PC-3 (cell line): ENCODE data around the gene MTNR1B. TPM values are rescaled to one million over a fixed set of nuclear protein-coding genes. Genes with fewer than 3 reads are reported as not detected.

Experiments
- ATAC-seq: fragments of 200-7000 bp; cut with Tn5 transposase; 2 replicates; pipeline ENCODE4 v1.9.1; 2020; ENCODE audit warnings: mild to moderate bottlenecking, moderate library complexity
- BruUV-seq: library from RNA; stranded (reverse); fragments of 400-500 nt; replicated peaks from 2 replicates; lab custom pipeline; 2021; lab: Mats Ljungman, UMichigan
- CTCF ChIA-PET: fragments of 300-600 bp; sonication (Branson Sonifier 250); formaldehyde crosslinking; loops from one replicate; lab custom pipeline; 2022; ENCODE audit warnings: antibody characterized with exemption; lab: Charles Lee
- POLR2A ChIA-PET: fragments of 300-600 bp; sonication (Branson Sonifier 250); formaldehyde crosslinking; loops from one replicate; lab custom pipeline; 2022; ENCODE audit warnings: antibody characterized with exemption; ENCODE audit not compliant: unreplicated experiment; lab: Charles Lee
- DNase-seq: peaks from one replicate; pipeline ENCODE4 v3.0.0-alpha.2; 2015
- H2AFZ ChIP-seq: fragments of 300-600 bp; sonication (generic); 2 replicates; pipeline ENCODE4 v1.6.0; 2016; ENCODE audit warnings: antibody characterized with exemption, low read length
- H3F3A ChIP-seq: fragments of 300-600 bp; sonication (generic); one replicate; pipeline ENCODE4 v1.6.0; 2017; ENCODE audit warnings: antibody characterized with exemption, low read length, control low read depth, mild to moderate bottlenecking; ENCODE audit not compliant: unreplicated experiment
- H3K27ac ChIP-seq: fragments of 300-600 bp; sonication (generic); 2 replicates; pipeline ENCODE4 v1.5.1; 2016; ENCODE audit warnings: mild to moderate bottlenecking, low read length
- H3K27me3 ChIP-seq: fragments of 300-600 bp; sonication (generic); 2 replicates; pipeline ENCODE4 v1.6.1; 2016; ENCODE audit warnings: low read length, mixed read lengths
- H3K36me3 ChIP-seq: fragments of 300-600 bp; sonication (generic); 2 replicates; pipeline ENCODE4 v1.6.1; 2016; ENCODE audit warnings: low read depth, mixed run types, low read length, mixed read lengths
- H3K4me1 ChIP-seq: fragments of 300-600 bp; sonication (generic); 2 replicates; pipeline ENCODE4 v1.5.1; 2016; ENCODE audit warnings: low read length; ENCODE audit not compliant: insufficient read depth
- H3K4me2 ChIP-seq: fragments of 300-600 bp; sonication (generic); 2 replicates; pipeline ENCODE4 v1.6.0; 2016; ENCODE audit warnings: low read length
- H3K4me3 ChIP-seq: fragments of 300-600 bp; sonication (generic); 2 replicates; pipeline ENCODE4 v1.5.1; 2016; ENCODE audit warnings: mild to moderate bottlenecking, low read length, mixed read lengths
- H3K79me2 ChIP-seq: fragments of 300-600 bp; sonication (generic); 2 replicates; pipeline ENCODE4 v1.6.1; 2017; ENCODE audit warnings: low read length, mixed read lengths
- H3K9ac ChIP-seq: fragments of 300-600 bp; sonication (generic); 2 replicates; pipeline ENCODE4 v1.6.0; 2016; ENCODE audit warnings: mild to moderate bottlenecking, low read length
- H3K9me2 ChIP-seq: fragments of 300-600 bp; sonication (generic); replicated peaks from 2 replicates; pipeline ENCODE4 v1.6.1; 2016; ENCODE audit warnings: mixed run types, low read length, mixed read lengths
- H3K9me3 ChIP-seq: fragments of 300-600 bp; sonication (generic); 2 replicates; pipeline ENCODE4 v1.6.1; 2016; ENCODE audit warnings: low read length, mixed read lengths
- H4K20me1 ChIP-seq: fragments of 300-600 bp; sonication (generic); 2 replicates; pipeline ENCODE4 v1.6.1; 2016; ENCODE audit warnings: low read length, mixed read lengths
- CTCF ChIP-seq: fragments of 300-600 bp; sonication (generic); conservative IDR thresholded peaks from 2 replicates; pipeline ENCODE4 v1.5.1; 2017; ENCODE audit warnings: antibody characterized with exemption, low read depth, mild to moderate bottlenecking, low read length
- EZH2 ChIP-seq: fragments of 300-600 bp; sonication (generic); IDR thresholded peaks from one replicate; pipeline ENCODE4 v1.6.1; 2017; ENCODE audit warnings: antibody characterized with exemption, mild to moderate bottlenecking, low read length; ENCODE audit not compliant: unreplicated experiment
- EZH2phosphoT487 ChIP-seq: fragments of 300-600 bp; sonication (generic); IDR thresholded peaks from 2 replicates; pipeline ENCODE4 v1.6.1; 2018; ENCODE audit warnings: mild to moderate bottlenecking, antibody characterized with exemption, low read length, borderline replicate concordance
- intact Hi-C: fragments of 100-400 bp; cut with micrococcal nuclease; formaldehyde crosslinking; loops from 2 replicates; pipeline ENCODE4 v1.9.0; 2023
- total RNA-seq: library from RNA; depleted of rRNA; stranded (reverse); fragments of >200 nt; gene quantifications from 2 replicates; pipeline ENCODE4 v1.2.3, GENCODE V29; 2014

Gene MTNR1B
- total RNA-seq, 1 experiment from 2014 or later, result not detected

- Histone ChIP-seq H3K4me1 (no peaks in the 10 kb centered on the region), H3K9me3 (no peaks in the 10 kb centered on the region), H3F3A (no peaks in the 10 kb centered on the region), H3K4me2 (no peak overlapping the region), H3K27ac (no peak overlapping the region), H3K4me3 (no peak overlapping the region), H3K36me3 (no peaks in the 10 kb centered on the region), H3K9ac (no peak overlapping the region), H3K9me2 (no peaks in the 10 kb centered on the region), H3K27me3 (peaks cover 3% of the 10 kb centered on the region; the same call in 1 of the 2 replicates), H2AFZ (no peak overlapping the region), H3K79me2 (no peaks in the 10 kb centered on the region), H4K20me1 (no peaks in the 10 kb centered on the region)
- TF ChIP-seq CTCF, result no peak
- no peak for TF ChIP-seq EZH2phosphoT487
- TF ChIP-seq EZH2, result no peak
- intact Hi-C loops, result no loop called here
- CTCF ChIA-PET, result no interaction called here
- ATAC-seq, result no peak
- POLR2A ChIA-PET, result no interaction called here
- BruUV-seq, result no TSS peak
- DNase-seq, result no peak
Observed at GRCh38 chr11:92978271-92979111, 9.0 kb downstream of the MTNR1B start.

DNA sequence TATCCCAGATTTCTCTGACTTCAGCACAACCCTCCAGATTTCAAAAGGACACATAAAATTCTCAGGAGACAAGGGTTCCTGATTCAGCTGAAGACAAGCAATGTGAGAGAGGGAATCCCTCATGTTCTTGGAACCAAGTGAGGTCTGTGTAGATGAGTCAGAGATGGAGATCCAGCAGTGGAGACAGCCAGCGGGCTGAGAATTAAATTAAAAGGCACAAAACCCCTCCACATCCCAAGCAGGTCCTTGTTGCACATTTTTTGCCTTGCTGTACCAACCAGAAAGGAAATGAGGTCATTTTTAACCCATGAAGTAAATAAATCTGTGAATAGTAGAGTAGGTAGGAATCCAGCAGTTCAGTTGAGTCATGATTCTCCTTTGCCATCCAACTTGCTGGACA, 9.7 kb downstream of the MTNR1B start:
- intact Hi-C loops, result no loop called here
- Histone ChIP-seq H3K27ac (no peak overlapping the region), H3K27me3 (no peaks in the 10 kb centered on the region; the same call in 1 of the 2 replicates), H3K9me3 (no peaks in the 10 kb centered on the region), H3K9ac (no peak overlapping the region), H3K4me3 (no peak overlapping the region), H3F3A (no peaks in the 10 kb centered on the region), H3K79me2 (no peaks in the 10 kb centered on the region), H3K4me1 (no peaks in the 10 kb centered on the region), H2AFZ (no peak overlapping the region), H3K9me2 (no peaks in the 10 kb centered on the region), H4K20me1 (no peaks in the 10 kb centered on the region), H3K4me2 (no peak overlapping the region), H3K36me3 (no peaks in the 10 kb centered on the region)
- no TSS peak for BruUV-seq
- DNase-seq (no peak), ATAC-seq (no peak)
- ChIA-PET POLR2A (no interaction called here), CTCF (no interaction called here)
- TF ChIP-seq CTCF (no peak), EZH2 (no peak), EZH2phosphoT487 (no peak)

GRCh38 chr11:92980312-92980711, 10.9 kb downstream of the MTNR1B start:
- no TSS peak for BruUV-seq
- Histone ChIP-seq H3K4me1 (no peaks in the 10 kb centered on the region), H3K9me2 (no peaks in the 10 kb centered on the region), H3K36me3 (no peaks in the 10 kb centered on the region), H3F3A (no peaks in the 10 kb centered on the region), H3K27me3 (no peaks in the 10 kb centered on the region; the same call in 1 of the 2 replicates), H3K27ac (no peak overlapping the region), H4K20me1 (no peaks in the 10 kb centered on the region), H3K9ac (no peak overlapping the region), H3K9me3 (no peaks in the 10 kb centered on the region), H3K79me2 (no peaks in the 10 kb centered on the region), H3K4me2 (no peak overlapping the region), H2AFZ (no peak overlapping the region), H3K4me3 (no peak overlapping the region)
- ATAC-seq, result no peak
- ChIA-PET CTCF (no interaction called here), POLR2A (no interaction called here)
- TF ChIP-seq EZH2, result no peak
- TF ChIP-seq CTCF, result no peak
- no peak for TF ChIP-seq EZH2phosphoT487
- no peak for DNase-seq
- intact Hi-C loops, result no loop called here
